HS-27A (cell line): ENCODE data around the gene ST8SIA1.
A peak's percentile ranks its signal among the peaks of the same experiment; 100 is the strongest.

Experiments
- DNase-seq: peaks from one replicate; pipeline ENCODE4 v3.0.0-alpha.2; 2012; ENCODE audit warnings: low read depth, missing footprints

ST8SIA1 gene

GRCh38 chr12:22283006-22283506 lies 51.5 kb downstream of the ST8SIA1 start:
- DNase-seq = peak; percentile 87

- peak; percentile 64 for DNase-seq
These were observed 52.2 kb downstream of the ST8SIA1 start for GRCh38 chr12:22282283-22282682.

DNA sequence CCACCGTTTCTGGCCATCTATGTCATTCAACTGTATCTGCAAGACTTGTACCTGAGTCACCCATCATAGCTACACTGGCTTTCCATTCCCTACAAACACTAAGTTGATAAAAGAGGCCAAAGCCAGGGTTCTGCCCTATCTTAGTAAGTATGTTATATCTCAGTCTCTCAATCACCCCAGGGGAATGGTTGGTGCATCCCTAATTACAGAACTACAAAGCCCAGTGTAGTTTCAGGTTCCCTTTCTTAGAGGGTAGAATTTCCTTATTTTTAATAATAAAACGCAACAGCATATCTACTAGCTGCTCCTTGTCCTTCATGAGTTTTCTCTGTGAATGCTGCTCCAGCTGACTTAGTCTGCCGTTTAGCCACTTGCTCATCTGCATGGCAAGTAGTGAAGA lies 57.6 kb downstream of the ST8SIA1 start:
- no peak for DNase-seq

DNA sequence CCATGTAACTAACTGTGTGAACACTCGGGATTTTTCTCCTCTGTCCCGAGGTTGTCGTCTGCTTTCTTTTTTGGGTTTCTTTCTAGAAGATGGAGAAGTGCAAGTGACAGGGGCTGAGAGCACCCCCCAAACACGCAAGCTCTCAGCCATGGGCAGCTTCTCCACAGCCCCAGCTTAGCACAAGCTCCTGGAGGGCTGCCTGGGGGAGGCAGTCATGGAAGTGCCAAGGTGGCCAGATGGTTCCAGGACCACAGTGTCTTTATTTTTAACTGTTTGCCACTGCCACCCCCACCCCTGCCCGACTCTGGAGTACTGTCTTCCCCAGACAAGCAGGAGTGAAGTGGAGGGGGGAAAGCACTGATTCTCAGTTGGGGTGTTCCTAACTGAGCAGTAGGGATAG lies 58.2 kb downstream of the ST8SIA1 start:
- no peak for DNase-seq

GRCh38 chr12:22275843-22276242 lies 58.7 kb downstream of the ST8SIA1 start:
- DNase-seq = peak; percentile 95

DNA sequence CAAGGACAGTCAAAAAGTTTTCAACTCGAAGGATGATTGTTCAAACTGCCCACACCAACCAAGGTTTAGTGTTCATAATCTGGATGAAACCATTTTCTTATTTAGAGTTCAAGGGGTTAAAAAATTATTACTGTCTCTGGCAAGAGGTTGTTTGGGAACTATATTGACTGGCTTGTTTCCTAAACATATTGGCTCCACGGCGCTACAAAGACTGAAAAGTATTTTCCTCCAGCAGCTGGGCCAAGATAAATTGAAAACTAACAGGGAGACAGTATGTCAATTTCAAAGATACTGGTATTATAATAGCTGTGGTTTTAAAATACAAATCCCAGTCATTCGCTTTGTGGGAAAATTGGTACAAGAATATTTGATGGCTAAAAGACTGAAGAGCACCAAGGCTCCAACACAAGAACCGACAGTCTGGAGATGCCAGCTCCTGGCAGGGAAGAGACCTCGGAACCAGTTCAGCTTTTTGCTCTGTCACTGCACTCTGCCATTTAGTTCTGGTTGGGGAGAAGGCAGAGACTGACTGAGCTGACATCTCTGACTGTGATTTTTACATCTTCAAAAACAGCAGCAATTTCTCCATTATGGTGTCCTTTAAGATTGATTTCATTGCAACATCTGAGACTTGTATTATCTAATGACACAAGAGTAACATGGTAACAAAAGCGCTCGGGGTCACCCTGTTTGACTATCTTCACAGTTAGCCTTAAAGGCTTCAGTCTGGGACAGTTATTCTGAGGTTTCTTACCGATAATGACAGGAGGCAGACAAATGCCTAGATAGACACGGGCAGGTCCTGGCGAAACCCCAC lies 62.0 kb downstream of the ST8SIA1 start:
- no peak for DNase-seq

- peak; percentile 80 for DNase-seq
These were observed 63.5 kb downstream of the ST8SIA1 start for GRCh38 chr12:22271023-22271422.

DNA sequence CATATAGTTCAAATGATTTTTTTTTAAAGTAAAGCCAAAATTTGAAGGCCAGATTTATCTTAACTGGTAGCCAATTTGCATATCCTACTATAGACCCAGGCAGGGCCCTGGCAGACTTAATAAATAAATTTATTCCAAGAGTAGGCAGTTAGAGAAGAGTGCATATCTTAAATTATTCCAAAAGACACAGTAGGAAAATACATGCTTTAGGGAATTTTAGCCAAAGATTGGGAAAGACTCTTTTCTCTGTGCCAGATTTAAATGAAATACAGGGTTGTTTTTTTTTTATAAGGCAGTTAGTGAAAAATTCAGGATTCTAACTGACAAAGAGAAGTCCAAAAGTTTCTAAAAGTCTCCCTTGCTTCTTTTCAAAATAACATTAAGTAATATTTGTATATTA lies 65.5 kb downstream of the ST8SIA1 start:
- no peak for DNase-seq

GRCh38 chr12:22268406-22268805 lies 66.1 kb downstream of the ST8SIA1 start:
- DNase-seq = no peak

GRCh38 chr12:22266101-22266500 lies 68.4 kb downstream of the ST8SIA1 start:
- no peak for DNase-seq

GRCh38 chr12:22264380-22264779 lies 70.1 kb downstream of the ST8SIA1 start:
- no peak for DNase-seq

- DNase-seq = no peak
These were observed 72.2 kb downstream of the ST8SIA1 start for GRCh38 chr12:22262309-22262708.

DNA sequence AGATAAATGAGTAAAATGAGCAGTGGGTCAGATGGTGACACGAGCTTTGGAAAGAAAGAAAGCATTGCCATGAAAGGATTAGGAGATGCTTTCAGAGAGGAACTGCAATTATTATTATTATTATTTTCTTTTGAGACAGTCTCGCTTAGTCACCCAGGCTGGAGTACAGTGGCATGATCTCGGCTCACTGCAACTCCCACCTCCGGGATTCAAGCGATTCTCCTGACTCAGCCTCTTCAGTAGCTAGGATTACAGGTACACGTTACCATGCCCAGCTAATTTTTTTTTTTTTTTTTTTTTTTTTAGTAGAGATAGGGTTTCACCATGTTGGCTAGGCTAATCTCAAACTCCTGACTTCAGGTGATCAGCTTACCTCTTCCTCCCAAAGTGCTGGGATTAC lies 77.4 kb downstream of the ST8SIA1 start:
- DNase-seq = no peak

- DNase-seq = no peak
These were observed 77.9 kb downstream of the ST8SIA1 start for GRCh38 chr12:22256605-22257004.

DNA sequence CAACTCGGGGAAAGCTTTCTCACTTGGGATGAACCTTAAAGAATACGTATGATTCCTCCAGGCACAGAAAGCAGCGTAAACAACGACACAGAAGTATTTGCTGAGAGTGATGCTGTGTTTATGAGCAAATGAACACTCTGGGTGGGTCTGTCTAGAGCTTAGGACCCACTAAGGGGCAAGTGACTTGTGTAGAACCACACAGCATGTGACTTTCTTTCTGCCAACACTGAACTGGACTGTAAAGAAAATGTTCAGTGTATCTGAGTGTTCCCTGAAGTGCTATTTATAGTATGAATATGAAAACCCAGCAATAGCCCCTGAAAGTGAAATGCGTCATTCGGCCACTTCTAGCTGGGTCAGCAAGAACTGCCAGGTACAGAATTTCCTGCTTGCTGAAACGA lies 78.5 kb downstream of the ST8SIA1 start:
- no peak for DNase-seq

DNA sequence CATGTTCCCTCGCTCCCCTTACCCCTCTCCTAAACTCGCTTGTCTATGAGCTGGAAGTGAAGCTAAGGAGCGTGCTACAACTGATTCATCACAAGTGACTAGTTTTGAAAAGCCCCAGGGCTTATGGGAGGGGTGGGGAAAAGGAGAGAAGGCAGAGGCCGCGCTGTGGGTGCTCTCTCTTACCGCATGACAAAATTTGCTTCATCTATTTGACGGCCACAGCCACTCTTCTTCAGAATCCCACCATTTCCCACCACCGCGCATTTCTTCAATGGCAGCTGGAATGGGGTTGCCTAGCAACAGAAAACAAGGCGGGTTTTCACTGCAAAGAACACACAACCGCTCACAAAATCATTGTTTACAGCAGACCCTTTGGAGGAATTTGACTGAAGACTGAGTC lies 79.4 kb downstream of the ST8SIA1 start:
- DNase-seq = no peak

- no peak for DNase-seq
These were observed 80.0 kb downstream of the ST8SIA1 start for GRCh38 chr12:22254478-22254877.

GRCh38 chr12:22252057-22252456 lies 82.5 kb downstream of the ST8SIA1 start:
- DNase-seq = no peak

DNA sequence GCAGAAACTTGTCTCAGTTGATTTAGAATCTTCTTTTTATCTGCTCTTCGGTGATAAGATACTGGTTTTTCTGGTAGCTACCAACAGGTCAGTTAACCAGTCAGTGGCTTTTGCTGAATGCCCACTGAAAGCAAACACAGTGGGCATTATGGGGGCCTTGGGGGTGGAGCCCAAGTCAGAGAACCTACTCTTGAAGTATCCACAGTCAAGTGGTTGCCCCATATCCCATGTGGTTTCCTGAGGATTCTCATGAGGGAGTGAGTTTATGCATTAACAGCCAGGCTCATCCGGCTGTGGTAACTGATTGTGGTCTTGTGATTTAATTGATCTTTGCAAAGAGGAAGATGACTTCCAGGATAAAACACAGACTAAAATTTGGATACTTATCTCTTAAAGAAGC lies 83.7 kb downstream of the ST8SIA1 start:
- no peak for DNase-seq

GRCh38 chr12:22248571-22249115 lies 85.9 kb downstream of the ST8SIA1 start:
- no peak for DNase-seq

- no peak for DNase-seq
These were observed 86.4 kb downstream of the ST8SIA1 start for GRCh38 chr12:22248121-22248520.

GRCh38 chr12:22246217-22246846 lies 88.2 kb downstream of the ST8SIA1 start:
- DNase-seq = no peak

GRCh38 chr12:22242726-22243125 lies 91.8 kb downstream of the ST8SIA1 start:
- no peak for DNase-seq
